ENCODE measurements around the gene SLX1A.
"Not testable (repeated sequence)": the region's sequence is repeated elsewhere in the genome, so short reads cannot be mapped to it uniquely, and the experiment has no call there.

SLX1A gene

DNA sequence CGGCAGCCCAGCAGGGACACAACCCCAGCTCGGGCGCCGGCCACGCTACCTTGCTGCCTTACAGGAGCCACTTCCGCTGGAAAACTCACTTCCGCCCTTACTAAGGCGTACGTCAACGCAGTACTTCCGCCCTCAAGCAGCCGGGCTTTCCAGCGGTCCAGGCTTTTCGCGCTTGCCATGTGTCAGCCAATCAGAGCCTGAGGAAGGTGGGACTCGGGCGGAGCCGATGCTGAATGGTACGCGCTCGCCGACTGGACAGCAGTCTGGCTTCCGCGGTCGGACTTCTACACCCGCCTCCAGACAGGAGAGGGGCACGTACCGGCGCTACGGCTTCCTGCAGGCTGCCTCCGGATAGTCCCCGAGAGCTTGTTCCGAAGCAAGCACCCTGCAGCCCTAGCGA is at the start of gene SLX1A, which contains the start of gene BOLA2B:
Gene SLX1A, plus strand, starts transcription at position 261 of the 400 bp plus-strand sequence. CDS start 210 bp downstream, outside the sequence.
Gene BOLA2B, minus strand, starts transcription at position 52 of the 400 bp plus-strand sequence. CDS start 71 bp downstream, outside the sequence.
- H3K79me2 ChIP-seq; H3K4me2 ChIP-seq (ENCODE audit: low read length); H3K36me3 ChIP-seq (ENCODE audit: control insufficient read depth, insufficient read depth, low read length); H3K9ac ChIP-seq; H3K27ac ChIP-seq; H2AFZ ChIP-seq; H3K4me1 ChIP-seq; H3K27me3 ChIP-seq (ENCODE audit: control insufficient read depth, insufficient read depth, low read length); H3K9me3 ChIP-seq (ENCODE audit: control insufficient read depth, low read length); H3K4me3 ChIP-seq (ENCODE audit: low read depth, low read length): not testable (repeated sequence)

DNA sequence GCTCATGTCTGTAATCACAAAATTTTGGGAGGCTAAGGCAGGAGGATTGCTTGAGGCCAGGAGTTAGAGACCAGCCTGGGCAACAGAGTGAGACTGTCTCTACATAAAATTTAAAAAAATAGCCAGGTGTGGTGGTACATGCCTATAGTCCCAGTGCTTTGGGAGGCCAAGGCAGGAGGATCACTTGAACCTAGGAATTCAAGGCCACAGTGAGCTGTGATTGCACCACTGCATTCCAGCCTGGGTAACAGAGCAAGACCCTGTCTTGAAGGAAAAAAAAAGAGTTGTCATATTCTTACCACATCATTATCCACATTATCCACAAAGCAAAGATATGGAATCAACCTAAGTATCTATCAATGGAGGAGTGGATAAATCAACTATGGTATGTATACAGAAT is 49.7 kb upstream of the SLX1A start:
- TF ChIP-seq, protein P1, sequence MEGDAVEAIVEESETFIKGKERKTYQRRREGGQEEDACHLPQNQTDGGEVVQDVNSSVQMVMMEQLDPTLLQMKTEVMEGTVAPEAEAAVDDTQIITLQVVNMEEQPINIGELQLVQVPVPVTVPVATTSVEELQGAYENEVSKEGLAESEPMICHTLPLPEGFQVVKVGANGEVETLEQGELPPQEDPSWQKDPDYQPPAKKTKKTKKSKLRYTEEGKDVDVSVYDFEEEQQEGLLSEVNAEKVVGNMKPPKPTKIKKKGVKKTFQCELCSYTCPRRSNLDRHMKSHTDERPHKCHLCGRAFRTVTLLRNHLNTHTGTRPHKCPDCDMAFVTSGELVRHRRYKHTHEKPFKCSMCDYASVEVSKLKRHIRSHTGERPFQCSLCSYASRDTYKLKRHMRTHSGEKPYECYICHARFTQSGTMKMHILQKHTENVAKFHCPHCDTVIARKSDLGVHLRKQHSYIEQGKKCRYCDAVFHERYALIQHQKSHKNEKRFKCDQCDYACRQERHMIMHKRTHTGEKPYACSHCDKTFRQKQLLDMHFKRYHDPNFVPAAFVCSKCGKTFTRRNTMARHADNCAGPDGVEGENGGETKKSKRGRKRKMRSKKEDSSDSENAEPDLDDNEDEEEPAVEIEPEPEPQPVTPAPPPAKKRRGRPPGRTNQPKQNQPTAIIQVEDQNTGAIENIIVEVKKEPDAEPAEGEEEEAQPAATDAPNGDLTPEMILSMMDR (IDR thresholded peaks at IDR 0.05) = no peak
- Histone ChIP-seq H2AFZ (no peak overlapping the region), H3K27me3 (ENCODE audit: control insufficient read depth, insufficient read depth, low read length) (no peaks in the 10 kb centered on the region), H3K9ac (no peak overlapping the region), H3K9me3 (ENCODE audit: control insufficient read depth, low read length) (no peaks in the 10 kb centered on the region), H3K4me1 (no peaks in the 10 kb centered on the region), H3K4me2 (ENCODE audit: low read length) (no peak overlapping the region), H3K79me2 (no peaks in the 10 kb centered on the region), H3K4me3 (ENCODE audit: low read depth, low read length) (no peak overlapping the region), H3K27ac (no peak overlapping the region), H3K36me3 (ENCODE audit: control insufficient read depth, insufficient read depth, low read length) (no peaks in the 10 kb centered on the region)

DNA sequence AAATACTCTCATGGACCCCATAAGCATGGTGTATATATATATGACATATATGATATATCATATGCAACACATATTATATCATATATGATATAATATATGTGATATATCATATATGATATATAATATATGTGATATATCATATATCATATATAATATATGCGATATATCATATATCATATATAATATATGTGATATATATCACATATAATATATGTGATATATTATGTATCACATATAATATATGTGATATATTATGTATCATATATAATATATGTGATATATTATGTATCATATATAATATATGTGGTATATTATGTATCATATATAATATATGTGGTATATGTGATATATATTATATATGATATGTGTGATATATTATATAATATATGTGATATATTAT is 48.8 kb upstream of the SLX1A start:
- H3K4me2 ChIP-seq (ENCODE audit: low read length) = no peak overlapping the region
- no peak overlapping the region for H2AFZ ChIP-seq
- H3K4me3 ChIP-seq (ENCODE audit: low read depth, low read length) = no peak overlapping the region
- no peaks in the 10 kb centered on the region for H3K79me2 ChIP-seq
- H3K27me3 ChIP-seq (ENCODE audit: control insufficient read depth, insufficient read depth, low read length) = no peaks in the 10 kb centered on the region
- no peak overlapping the region for H3K27ac ChIP-seq
- H3K4me1 ChIP-seq = no peaks in the 10 kb centered on the region
- TF ChIP-seq, protein P1 (IDR thresholded peaks at IDR 0.05) = no peak
- no peak overlapping the region for H3K9ac ChIP-seq
- no peaks in the 10 kb centered on the region for H3K9me3 ChIP-seq (ENCODE audit: control insufficient read depth, low read length)
- H3K36me3 ChIP-seq (ENCODE audit: control insufficient read depth, insufficient read depth, low read length) = no peaks in the 10 kb centered on the region

DNA sequence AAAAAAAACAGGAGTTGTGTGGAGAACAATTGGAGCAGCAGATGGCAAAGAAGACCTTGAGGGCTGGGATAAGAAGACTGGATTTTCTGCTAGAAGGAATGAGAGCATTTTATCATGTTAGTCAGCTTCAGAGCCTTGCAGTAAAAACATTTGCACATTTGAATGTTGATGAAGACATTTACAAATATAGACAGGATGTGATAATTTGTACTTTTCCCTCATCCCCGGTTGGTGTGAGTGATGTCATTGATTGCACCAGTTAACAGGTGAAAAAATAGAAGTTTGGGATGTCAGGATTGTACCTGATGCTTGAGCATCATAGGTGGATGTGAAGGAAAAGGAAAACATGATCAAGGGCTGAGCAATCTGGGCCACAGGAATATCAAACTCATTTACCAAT is 48.0 kb upstream of the SLX1A start:
- Histone ChIP-seq H3K27me3 (ENCODE audit: control insufficient read depth, insufficient read depth, low read length) (no peaks in the 10 kb centered on the region), H3K9ac (no peak overlapping the region), H3K79me2 (no peaks in the 10 kb centered on the region), H3K4me3 (ENCODE audit: low read depth, low read length) (no peak overlapping the region), H3K27ac (no peak overlapping the region), H3K36me3 (ENCODE audit: control insufficient read depth, insufficient read depth, low read length) (no peaks in the 10 kb centered on the region), H3K9me3 (ENCODE audit: control insufficient read depth, low read length) (no peaks in the 10 kb centered on the region), H2AFZ (no peak overlapping the region), H3K4me2 (ENCODE audit: low read length) (no peak overlapping the region), H3K4me1 (no peaks in the 10 kb centered on the region)
- TF ChIP-seq, protein P1 (IDR thresholded peaks at IDR 0.05) = no peak

DNA sequence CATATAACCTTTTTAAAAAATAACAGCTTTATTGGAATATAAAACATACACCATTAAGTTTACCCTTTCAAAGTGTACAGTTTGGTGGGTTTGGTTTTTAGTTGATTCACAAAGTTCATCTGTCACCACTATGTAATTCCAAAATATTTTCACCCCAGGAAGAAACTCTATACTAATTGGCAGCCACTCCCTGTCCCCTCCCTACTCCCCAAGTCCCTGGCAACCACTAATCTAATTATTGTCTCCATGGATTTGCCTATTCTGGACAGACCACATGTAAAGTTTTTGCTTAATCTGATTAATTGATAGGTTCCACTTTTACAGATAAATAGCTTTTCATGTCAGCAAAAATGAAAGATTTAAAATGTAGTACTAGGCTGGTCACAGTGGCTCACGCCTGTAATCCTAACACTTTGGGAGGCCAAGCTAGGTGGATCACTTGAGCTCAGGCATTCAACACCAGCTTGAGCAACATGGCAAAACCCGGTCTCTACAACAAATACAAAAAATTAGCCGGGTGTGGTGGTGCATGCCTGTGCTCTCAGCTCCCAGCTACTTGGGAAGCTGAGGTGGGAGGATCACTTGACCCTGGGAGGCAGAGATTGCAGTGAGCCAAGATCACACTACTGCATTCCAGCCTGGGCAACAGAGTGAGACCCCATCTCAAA is 45.7 kb upstream of the SLX1A start:
- Histone ChIP-seq H3K4me3 (ENCODE audit: low read depth, low read length) (no peak overlapping the region), H3K79me2 (no peaks in the 10 kb centered on the region)
- TF ChIP-seq, protein P1 (IDR thresholded peaks at IDR 0.05) = no peak

More for the DNA sequence above, 45.7 kb upstream of the SLX1A start:
- Histone ChIP-seq H2AFZ (no peak overlapping the region), H3K9me3 (ENCODE audit: control insufficient read depth, low read length) (no peaks in the 10 kb centered on the region), H3K4me1 (no peaks in the 10 kb centered on the region), H3K36me3 (ENCODE audit: control insufficient read depth, insufficient read depth, low read length) (no peaks in the 10 kb centered on the region), H3K27ac (no peak overlapping the region), H3K9ac (no peak overlapping the region), H3K4me2 (ENCODE audit: low read length) (no peak overlapping the region), H3K27me3 (ENCODE audit: control insufficient read depth, insufficient read depth, low read length) (no peaks in the 10 kb centered on the region)

Data from parathyroid adenoma (tissue), 2 donors.